ENCODE results near the gene ITGB2.

Gene ITGB2

DNA sequence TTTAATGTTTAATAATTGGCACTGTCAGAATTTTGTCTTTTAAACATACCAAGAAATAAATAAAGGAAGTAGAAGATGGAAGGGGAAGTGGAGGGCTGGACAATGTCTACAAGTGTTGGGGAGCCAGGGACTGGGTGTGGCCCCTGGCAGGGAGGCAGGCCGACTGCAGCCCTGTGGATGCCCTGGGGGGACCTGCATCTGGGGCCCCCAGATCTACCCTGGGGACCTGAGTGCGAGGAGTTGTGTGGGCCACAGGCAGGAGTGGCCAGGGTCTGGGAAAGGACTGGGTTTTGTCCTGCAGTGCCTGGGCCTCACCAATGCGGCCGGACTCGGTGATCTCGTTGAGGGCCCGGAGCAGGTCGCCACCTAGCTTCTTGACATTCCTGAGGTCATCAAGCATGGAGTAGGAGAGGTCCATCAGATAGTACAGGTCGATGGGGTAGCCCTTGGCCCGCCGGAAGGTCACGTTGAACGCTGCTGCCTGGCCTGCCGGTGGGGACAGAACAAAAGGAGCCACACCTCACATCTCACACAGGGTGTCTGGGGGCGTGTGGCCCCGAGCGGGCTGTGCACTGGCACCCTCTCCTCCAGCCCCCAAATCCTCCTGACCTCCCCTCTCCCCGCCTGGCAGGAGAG is 17.5 kb downstream of the ITGB2 start:
- Histone ChIP-seq H4K20me1 (ENCODE audit: insufficient read depth, low read length) (no peaks in the 10 kb centered on the region), H3K9me2 (ENCODE audit: low read depth, low read length) (no peaks in the 10 kb centered on the region), H3K4me1 (ENCODE audit: insufficient read depth, low read length, severe bottlenecking) (no peaks in the 10 kb centered on the region), H3K4me3 (ENCODE audit: low read depth, low read length, poor library complexity, severe bottlenecking) (no peak overlapping the region), H2AFZ (ENCODE audit: low read length) (no peak overlapping the region), H3K4me2 (ENCODE audit: low read length) (no peak overlapping the region), H3K27ac (ENCODE audit: low read depth, low read length, poor library complexity, severe bottlenecking) (no peak overlapping the region), H3K36me3 (ENCODE audit: insufficient read depth, low read length) (no peaks in the 10 kb centered on the region), H3K27me3 (ENCODE audit: insufficient read depth, low read length) (peaks cover 4% of the 10 kb centered on the region; the same call in 1 of the 2 replicates), H3F3A (ENCODE audit: insufficient read depth, low read length) (no peaks in the 10 kb centered on the region), H3K9me3 (ENCODE audit: low read length) (no peaks in the 10 kb centered on the region), H3K79me2 (ENCODE audit: insufficient read depth, low read length) (no peaks in the 10 kb centered on the region), H3K9ac (ENCODE audit: low read length) (no peak overlapping the region)
- TF ChIP-seq EZH2 (IDR thresholded peaks at IDR 0.05; ENCODE audit: borderline replicate concordance, low read length) = no peak
- TF ChIP-seq, protein P1, sequence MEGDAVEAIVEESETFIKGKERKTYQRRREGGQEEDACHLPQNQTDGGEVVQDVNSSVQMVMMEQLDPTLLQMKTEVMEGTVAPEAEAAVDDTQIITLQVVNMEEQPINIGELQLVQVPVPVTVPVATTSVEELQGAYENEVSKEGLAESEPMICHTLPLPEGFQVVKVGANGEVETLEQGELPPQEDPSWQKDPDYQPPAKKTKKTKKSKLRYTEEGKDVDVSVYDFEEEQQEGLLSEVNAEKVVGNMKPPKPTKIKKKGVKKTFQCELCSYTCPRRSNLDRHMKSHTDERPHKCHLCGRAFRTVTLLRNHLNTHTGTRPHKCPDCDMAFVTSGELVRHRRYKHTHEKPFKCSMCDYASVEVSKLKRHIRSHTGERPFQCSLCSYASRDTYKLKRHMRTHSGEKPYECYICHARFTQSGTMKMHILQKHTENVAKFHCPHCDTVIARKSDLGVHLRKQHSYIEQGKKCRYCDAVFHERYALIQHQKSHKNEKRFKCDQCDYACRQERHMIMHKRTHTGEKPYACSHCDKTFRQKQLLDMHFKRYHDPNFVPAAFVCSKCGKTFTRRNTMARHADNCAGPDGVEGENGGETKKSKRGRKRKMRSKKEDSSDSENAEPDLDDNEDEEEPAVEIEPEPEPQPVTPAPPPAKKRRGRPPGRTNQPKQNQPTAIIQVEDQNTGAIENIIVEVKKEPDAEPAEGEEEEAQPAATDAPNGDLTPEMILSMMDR (IDR thresholded peaks at IDR 0.05; ENCODE audit: low read length) = no peak

GRCh38 chr21:44902268-44903049 is 18.2 kb downstream of the ITGB2 start:
- H3K79me2 ChIP-seq (ENCODE audit: insufficient read depth, low read length) = no peaks in the 10 kb centered on the region
- no peak overlapping the region for H3K4me2 ChIP-seq (ENCODE audit: low read length)
- H3K4me1 ChIP-seq (ENCODE audit: insufficient read depth, low read length, severe bottlenecking) = no peaks in the 10 kb centered on the region
- no peak overlapping the region for H3K27ac ChIP-seq (ENCODE audit: low read depth, low read length, poor library complexity, severe bottlenecking)
- H3K9me3 ChIP-seq (ENCODE audit: low read length) = no peaks in the 10 kb centered on the region
- no peaks in the 10 kb centered on the region for H4K20me1 ChIP-seq (ENCODE audit: insufficient read depth, low read length)
- no peaks in the 10 kb centered on the region for H3K9me2 ChIP-seq (ENCODE audit: low read depth, low read length)
- H3K36me3 ChIP-seq (ENCODE audit: insufficient read depth, low read length) = no peaks in the 10 kb centered on the region
- H3F3A ChIP-seq (ENCODE audit: insufficient read depth, low read length) = no peaks in the 10 kb centered on the region
- TF ChIP-seq, protein P1 (IDR thresholded peaks at IDR 0.05; ENCODE audit: low read length) = no peak
- no peak for TF ChIP-seq EZH2 (IDR thresholded peaks at IDR 0.05; ENCODE audit: borderline replicate concordance, low read length)
- H3K9ac ChIP-seq (ENCODE audit: low read length) = no peak overlapping the region
- no peak overlapping the region for H3K4me3 ChIP-seq (ENCODE audit: low read depth, low read length, poor library complexity, severe bottlenecking)
- H2AFZ ChIP-seq (ENCODE audit: low read length) = no peak overlapping the region
- peaks cover 4% of the 10 kb centered on the region; the same call in 1 of the 2 replicates for H3K27me3 ChIP-seq (ENCODE audit: insufficient read depth, low read length)

- Histone ChIP-seq H3F3A (ENCODE audit: insufficient read depth, low read length) (no peaks in the 10 kb centered on the region), H3K27ac (ENCODE audit: low read depth, low read length, poor library complexity, severe bottlenecking) (no peak overlapping the region), H3K9me3 (ENCODE audit: low read length) (no peaks in the 10 kb centered on the region), H3K4me2 (ENCODE audit: low read length) (no peak overlapping the region), H2AFZ (ENCODE audit: low read length) (no peak overlapping the region), H3K79me2 (ENCODE audit: insufficient read depth, low read length) (no peaks in the 10 kb centered on the region), H3K4me1 (ENCODE audit: insufficient read depth, low read length, severe bottlenecking) (no peaks in the 10 kb centered on the region), H3K9ac (ENCODE audit: low read length) (no peak overlapping the region), H3K4me3 (ENCODE audit: low read depth, low read length, poor library complexity, severe bottlenecking) (no peak overlapping the region), H3K36me3 (ENCODE audit: insufficient read depth, low read length) (no peaks in the 10 kb centered on the region), H3K9me2 (ENCODE audit: low read depth, low read length) (no peaks in the 10 kb centered on the region), H4K20me1 (ENCODE audit: insufficient read depth, low read length) (no peaks in the 10 kb centered on the region), H3K27me3 (ENCODE audit: insufficient read depth, low read length) (peaks cover 4% of the 10 kb centered on the region; the same call in 1 of the 2 replicates)
- no peak for TF ChIP-seq EZH2 (IDR thresholded peaks at IDR 0.05; ENCODE audit: borderline replicate concordance, low read length)
- TF ChIP-seq, protein P1 (IDR thresholded peaks at IDR 0.05; ENCODE audit: low read length) = no peak
Observed at GRCh38 chr21:44901391-44902074, 19.2 kb downstream of the ITGB2 start.

All from OCI-LY1 (cell line).